A673 (cell line): ENCODE measurements around the gene HIBCH.

Source experiments
- EZH2 ChIP-seq: fragments of 200-600 bp; sonication (generic); IDR thresholded peaks from 2 replicates; pipeline ENCODE4 v1.6.1; 2017; ENCODE audit warnings: borderline replicate concordance, low read depth, mild to moderate bottlenecking, mixed read lengths, antibody characterized with exemption, low read length; ENCODE audit not compliant: poor library complexity, severe bottlenecking
- TF ChIP-seq, protein P1 (sequence below): fragments of 300-800, 200-600 bp; sonication (generic); conservative IDR thresholded peaks from 2 replicates; pipeline ENCODE4 v1.5.1; 2017; ENCODE audit warnings: low read depth, mild to moderate bottlenecking, antibody characterized with exemption, low read length, moderate library complexity, mixed read lengths

DNA sequence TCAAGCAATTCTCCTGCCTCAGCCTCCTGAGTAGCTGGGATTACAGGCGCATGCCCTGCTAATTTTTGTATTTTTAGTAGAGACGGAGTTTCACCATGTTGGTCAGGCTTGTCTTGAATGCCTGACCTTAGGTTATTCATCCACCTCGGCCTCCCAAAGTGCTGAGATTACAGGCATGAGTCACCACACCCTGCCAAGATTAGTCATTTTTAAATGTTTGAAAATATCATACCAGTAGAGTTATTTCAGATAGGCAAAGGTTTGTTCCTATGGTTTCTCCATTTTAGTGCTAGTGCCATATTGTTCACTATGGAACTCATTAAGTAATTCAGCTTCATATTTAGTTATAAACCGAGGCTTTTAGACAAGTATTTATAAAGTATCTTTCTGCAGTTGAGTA lies 52.3 kb downstream of the HIBCH start:
- TF ChIP-seq, protein P1, sequence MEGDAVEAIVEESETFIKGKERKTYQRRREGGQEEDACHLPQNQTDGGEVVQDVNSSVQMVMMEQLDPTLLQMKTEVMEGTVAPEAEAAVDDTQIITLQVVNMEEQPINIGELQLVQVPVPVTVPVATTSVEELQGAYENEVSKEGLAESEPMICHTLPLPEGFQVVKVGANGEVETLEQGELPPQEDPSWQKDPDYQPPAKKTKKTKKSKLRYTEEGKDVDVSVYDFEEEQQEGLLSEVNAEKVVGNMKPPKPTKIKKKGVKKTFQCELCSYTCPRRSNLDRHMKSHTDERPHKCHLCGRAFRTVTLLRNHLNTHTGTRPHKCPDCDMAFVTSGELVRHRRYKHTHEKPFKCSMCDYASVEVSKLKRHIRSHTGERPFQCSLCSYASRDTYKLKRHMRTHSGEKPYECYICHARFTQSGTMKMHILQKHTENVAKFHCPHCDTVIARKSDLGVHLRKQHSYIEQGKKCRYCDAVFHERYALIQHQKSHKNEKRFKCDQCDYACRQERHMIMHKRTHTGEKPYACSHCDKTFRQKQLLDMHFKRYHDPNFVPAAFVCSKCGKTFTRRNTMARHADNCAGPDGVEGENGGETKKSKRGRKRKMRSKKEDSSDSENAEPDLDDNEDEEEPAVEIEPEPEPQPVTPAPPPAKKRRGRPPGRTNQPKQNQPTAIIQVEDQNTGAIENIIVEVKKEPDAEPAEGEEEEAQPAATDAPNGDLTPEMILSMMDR, result no peak
- TF ChIP-seq EZH2, result no peak
